ENCODE results near the gene LRRC47. TPM values are rescaled to one million over a fixed set of nuclear protein-coding genes. Genes with fewer than 3 reads are reported as not detected.

The LRRC47 gene
- total RNA-seq = 10 to 100 TPM; 31.9 to 42.7 TPM

DNA sequence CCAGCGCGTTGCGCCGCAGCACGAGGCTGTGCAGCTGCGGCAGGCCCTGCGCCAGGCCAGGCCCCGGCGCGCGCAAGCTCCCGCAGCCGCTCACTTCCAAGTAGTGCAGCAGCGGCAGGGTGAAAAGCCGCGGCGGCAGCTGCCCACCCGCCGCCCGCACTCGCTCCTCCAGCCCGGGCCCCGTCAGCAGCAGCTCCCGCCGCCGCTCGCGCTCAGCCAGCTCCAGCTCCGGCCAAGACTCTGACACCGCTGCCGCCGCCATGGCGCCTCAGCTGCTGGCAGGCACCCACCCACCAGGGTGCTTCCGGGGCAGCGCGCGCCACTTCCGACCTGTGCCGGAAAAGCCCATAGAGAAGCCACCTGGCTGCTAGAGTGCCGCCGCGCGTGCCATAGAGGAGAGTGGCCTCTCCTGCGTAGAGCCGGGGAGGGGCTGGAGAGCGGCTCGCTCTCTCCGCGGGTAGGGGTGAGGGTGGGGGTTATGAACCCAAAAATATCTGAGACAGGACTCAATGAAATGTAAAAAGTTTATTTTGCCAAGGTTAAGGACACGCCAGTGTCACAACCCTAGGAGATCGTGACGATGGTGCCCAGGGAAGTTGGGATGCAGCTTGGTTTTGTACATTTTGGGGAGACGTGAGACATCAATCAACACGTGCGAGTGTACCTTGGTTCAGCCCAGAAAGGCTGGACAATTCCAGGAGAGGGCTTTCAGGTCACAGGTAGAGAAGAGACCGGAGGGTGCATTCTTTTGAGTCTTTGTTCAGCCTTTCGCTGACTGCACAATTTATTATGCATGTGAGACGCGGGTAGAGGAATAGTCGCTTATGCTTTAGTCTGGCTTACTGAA, at the start of gene LRRC47:
LRRC47 (minus strand) TSS at position 284 of the 847 bp plus-strand sequence; CDS start at position 262, 22 bp downstream.
- H3K9me3 ChIP-seq = no peaks in the 10 kb centered on the region
- peaks cover 13% of the 10 kb centered on the region for H3K4me1 ChIP-seq
- peak within 1 kb of the TSS; percentile 86 for H3K4me3 ChIP-seq
- H3K36me3 ChIP-seq = no peaks in the 10 kb centered on the region
- H3K27me3 ChIP-seq = no peaks in the 10 kb centered on the region
- H3K9ac ChIP-seq (ENCODE audit: low read depth in 2 of 2, low read length in 2 of 2) = peak within 1 kb of the TSS; percentile 81 to 89
- peak; percentile 94 for DNase-seq
- peak within 1 kb of the TSS; percentile 28 for H3K27ac ChIP-seq
- intact Hi-C loops (cut with DNase I) = no loop called here
- TF ChIP-seq, protein P1, sequence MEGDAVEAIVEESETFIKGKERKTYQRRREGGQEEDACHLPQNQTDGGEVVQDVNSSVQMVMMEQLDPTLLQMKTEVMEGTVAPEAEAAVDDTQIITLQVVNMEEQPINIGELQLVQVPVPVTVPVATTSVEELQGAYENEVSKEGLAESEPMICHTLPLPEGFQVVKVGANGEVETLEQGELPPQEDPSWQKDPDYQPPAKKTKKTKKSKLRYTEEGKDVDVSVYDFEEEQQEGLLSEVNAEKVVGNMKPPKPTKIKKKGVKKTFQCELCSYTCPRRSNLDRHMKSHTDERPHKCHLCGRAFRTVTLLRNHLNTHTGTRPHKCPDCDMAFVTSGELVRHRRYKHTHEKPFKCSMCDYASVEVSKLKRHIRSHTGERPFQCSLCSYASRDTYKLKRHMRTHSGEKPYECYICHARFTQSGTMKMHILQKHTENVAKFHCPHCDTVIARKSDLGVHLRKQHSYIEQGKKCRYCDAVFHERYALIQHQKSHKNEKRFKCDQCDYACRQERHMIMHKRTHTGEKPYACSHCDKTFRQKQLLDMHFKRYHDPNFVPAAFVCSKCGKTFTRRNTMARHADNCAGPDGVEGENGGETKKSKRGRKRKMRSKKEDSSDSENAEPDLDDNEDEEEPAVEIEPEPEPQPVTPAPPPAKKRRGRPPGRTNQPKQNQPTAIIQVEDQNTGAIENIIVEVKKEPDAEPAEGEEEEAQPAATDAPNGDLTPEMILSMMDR (IDR thresholded peaks at IDR 0.05) = no peak

DNA sequence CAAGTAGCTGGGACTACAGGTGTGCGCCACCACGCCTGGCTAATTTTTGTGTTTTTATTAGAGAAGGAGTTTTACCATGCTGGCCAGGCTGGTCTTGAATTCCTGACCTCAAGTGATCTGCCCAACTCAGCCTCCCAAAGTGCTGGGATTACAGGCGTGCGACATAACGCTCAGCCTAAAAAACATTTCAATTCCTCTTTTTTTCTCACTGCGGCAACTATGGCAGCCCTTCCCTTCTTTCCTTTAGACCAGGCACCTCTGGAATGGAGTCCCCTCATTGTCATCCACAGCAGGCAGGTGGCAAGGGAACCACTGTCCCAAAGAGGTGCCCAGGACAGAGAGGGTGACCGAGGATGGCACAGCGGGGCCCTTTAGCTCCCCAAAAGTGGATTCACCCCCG, 46.6 kb upstream of the LRRC47 start:
- H3K27ac ChIP-seq = no peak overlapping the region
- TF ChIP-seq, protein P1 (IDR thresholded peaks at IDR 0.05) = no peak
- no peak for DNase-seq
- no peak overlapping the region for H3K4me3 ChIP-seq
- no peaks in the 10 kb centered on the region for H3K4me1 ChIP-seq
- no peaks in the 10 kb centered on the region for H3K9me3 ChIP-seq
- no peak overlapping the region for H3K9ac ChIP-seq (ENCODE audit: low read depth in 2 of 2, low read length in 2 of 2)
- no peaks in the 10 kb centered on the region for H3K27me3 ChIP-seq
- peaks cover under 1% of the 10 kb centered on the region for H3K36me3 ChIP-seq
- intact Hi-C loops (cut with DNase I) = no loop called here

DNA sequence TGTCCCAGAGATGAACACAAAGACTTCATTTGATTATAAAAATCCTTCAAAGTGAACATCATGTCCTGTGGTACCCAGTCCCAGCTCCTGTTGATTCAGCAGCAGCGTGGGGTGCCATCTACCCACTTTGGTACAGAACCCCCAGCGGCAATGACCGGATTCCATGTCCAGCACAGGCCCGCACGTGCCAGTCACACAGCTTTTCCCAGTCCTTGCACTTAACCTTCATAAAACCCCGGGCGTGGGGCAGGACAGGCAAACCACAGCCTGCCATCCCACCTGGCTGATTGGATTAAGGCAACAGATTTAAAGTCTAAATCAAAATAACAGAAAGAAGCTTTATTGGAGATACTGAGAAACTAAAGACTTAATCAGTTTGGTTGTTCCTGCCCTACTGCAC, 45.2 kb upstream of the LRRC47 start:
- H3K9ac ChIP-seq (ENCODE audit: low read depth in 2 of 2, low read length in 2 of 2) = no peak overlapping the region

DNA sequence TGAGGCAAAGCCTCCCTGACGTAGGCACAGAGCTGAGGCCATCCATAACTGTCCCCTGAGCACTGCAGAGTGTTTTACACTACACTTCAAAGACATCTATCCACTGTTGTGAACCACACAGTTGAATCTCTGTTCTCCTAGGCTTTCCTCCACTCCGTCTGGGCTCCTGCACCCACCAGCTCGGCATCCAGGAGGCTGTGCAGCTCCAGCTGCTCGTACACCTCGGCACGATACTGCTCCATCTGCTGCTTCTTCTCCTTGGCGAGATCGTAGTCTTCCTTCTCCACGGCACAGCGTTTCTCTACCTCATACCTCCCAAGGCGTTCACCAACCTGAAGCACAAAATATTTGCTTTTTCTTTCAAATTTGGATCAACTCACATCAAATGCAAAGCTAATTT, 42.5 kb upstream of the LRRC47 start:
- no peak overlapping the region for H3K4me3 ChIP-seq
- H3K36me3 ChIP-seq = peaks cover 12% of the 10 kb centered on the region
- no peaks in the 10 kb centered on the region for H3K27me3 ChIP-seq
- H3K27ac ChIP-seq = no peak overlapping the region
- DNase-seq = no peak
- intact Hi-C loops (cut with DNase I) = no loop called here
- H3K9me3 ChIP-seq = no peaks in the 10 kb centered on the region
- TF ChIP-seq, protein P1 (IDR thresholded peaks at IDR 0.05) = no peak
- no peaks in the 10 kb centered on the region for H3K4me1 ChIP-seq
- no peak overlapping the region for H3K9ac ChIP-seq (ENCODE audit: low read depth in 2 of 2, low read length in 2 of 2)

More for the DNA sequence above, 45.2 kb upstream of the LRRC47 start:
- H3K4me3 ChIP-seq = no peak overlapping the region
- no peaks in the 10 kb centered on the region for H3K27me3 ChIP-seq
- intact Hi-C loops (cut with DNase I) = no loop called here
- H3K27ac ChIP-seq = no peak overlapping the region
- peaks cover 12% of the 10 kb centered on the region for H3K36me3 ChIP-seq
- no peak for DNase-seq
- TF ChIP-seq, protein P1 (IDR thresholded peaks at IDR 0.05) = no peak
- H3K4me1 ChIP-seq = no peaks in the 10 kb centered on the region
- no peaks in the 10 kb centered on the region for H3K9me3 ChIP-seq

DNA sequence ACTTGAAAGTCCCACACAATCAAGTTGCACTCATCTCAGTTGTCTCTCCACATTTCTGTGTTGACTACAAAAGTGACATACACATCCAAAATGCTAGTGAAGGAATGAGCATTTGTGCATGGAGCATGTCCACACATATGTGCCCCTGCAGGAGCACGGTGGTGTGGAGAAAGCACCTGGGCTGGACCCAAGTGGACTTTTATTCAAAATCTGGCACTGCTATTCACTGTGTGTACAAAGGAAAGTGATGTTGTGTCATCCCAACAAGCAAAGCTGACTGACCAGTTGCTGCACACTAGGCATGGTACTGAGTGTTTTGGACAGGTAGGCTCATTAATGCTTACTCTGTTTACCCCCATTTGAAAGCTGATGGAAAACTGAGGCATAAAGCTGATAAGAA, 41.4 kb upstream of the LRRC47 start:
- intact Hi-C loops (cut with DNase I) = no loop called here
- H3K27ac ChIP-seq = no peak overlapping the region
- TF ChIP-seq, protein P1 (IDR thresholded peaks at IDR 0.05) = no peak
- H3K4me3 ChIP-seq = no peak overlapping the region
- no peaks in the 10 kb centered on the region for H3K9me3 ChIP-seq
- H3K9ac ChIP-seq (ENCODE audit: low read depth in 2 of 2, low read length in 2 of 2) = no peak overlapping the region
- H3K36me3 ChIP-seq = peaks cover 12% of the 10 kb centered on the region
- H3K4me1 ChIP-seq = no peaks in the 10 kb centered on the region
- DNase-seq = no peak
- no peaks in the 10 kb centered on the region for H3K27me3 ChIP-seq

All from colonic mucosa (tissue), 4 donors.